HEK293 (cell line): Measurements from ENCODE around the gene S1PR4.

Experiments
- GLIS1 ChIP-seq: fragments of 450-650 bp; formaldehyde crosslinking; IDR thresholded peaks from 2 replicates; pipeline ENCODE4 v1.5.1; 2016; ENCODE audit warnings: missing biosample characterization, missing genetic modification characterization
- ZNF423 ChIP-seq: fragments of 450-650 bp; formaldehyde crosslinking; IDR thresholded peaks from 2 replicates; pipeline ENCODE4 v1.5.1; 2016; ENCODE audit warnings: missing biosample characterization, missing genetic modification characterization
- TF ChIP-seq, protein P1 (sequence below): fragments of 450-650 bp; formaldehyde crosslinking; IDR thresholded peaks from 2 replicates; pipeline ENCODE4 v1.5.1; 2016; ENCODE audit warnings: missing biosample characterization, missing genetic modification characterization
- TF ChIP-seq, protein P2 (sequence below): fragments of 450-650 bp; formaldehyde crosslinking; IDR thresholded peaks from 2 replicates; pipeline ENCODE4 v1.5.1; 2016; ENCODE audit warnings: missing biosample characterization, missing genetic modification characterization

DNA sequence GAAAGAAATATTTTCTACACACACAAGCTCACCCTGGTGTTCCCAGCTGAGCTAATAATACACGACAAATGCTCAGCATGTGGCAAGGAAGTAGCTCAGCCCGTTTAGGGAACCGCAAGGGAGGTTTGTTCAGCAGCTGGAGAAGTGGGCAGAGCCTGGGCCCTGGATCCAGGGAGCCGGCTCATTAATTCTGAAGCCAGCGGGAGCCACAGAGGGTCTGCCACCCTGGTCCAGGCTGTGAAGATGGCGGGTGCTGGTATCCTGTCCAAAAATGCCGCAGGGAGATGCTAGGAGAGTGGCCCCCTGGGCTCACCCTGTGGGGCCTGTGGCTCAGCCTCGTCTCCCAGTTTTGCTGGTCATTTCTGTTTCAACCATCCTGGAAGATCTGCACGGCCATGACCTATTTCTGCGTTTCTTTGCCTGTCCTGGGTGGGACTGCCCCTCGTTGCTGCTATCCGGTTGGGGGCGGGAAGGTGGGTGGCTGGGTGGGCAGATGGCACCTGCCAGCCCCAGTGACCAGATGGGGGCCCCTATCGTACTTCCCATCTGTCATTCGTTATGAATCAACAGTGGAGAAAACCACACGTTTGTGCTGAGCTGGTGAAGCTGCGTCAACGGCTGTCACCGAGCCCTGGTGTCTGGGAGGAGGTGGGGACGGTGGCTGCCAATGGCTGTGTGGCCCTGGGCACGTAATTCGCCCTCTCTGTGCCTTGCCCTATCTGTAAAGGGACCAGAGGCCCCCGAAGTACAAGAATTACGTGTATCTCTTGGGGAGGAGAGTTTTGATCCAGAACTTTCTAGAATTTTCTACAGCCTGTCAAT lies 45.4 kb upstream of the S1PR4 start:
- TF ChIP-seq ZNF423 (tag by site-specific recombination) (no peak), GLIS1 (peak; percentile 79)
- TF ChIP-seq, protein P1, sequence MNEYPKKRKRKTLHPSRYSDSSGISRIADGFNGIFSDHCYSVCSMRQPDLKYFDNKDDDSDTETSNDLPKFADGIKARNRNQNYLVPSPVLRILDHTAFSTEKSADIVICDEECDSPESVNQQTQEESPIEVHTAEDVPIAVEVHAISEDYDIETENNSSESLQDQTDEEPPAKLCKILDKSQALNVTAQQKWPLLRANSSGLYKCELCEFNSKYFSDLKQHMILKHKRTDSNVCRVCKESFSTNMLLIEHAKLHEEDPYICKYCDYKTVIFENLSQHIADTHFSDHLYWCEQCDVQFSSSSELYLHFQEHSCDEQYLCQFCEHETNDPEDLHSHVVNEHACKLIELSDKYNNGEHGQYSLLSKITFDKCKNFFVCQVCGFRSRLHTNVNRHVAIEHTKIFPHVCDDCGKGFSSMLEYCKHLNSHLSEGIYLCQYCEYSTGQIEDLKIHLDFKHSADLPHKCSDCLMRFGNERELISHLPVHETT (tag by site-specific recombination), result no peak
- TF ChIP-seq, protein P2, sequence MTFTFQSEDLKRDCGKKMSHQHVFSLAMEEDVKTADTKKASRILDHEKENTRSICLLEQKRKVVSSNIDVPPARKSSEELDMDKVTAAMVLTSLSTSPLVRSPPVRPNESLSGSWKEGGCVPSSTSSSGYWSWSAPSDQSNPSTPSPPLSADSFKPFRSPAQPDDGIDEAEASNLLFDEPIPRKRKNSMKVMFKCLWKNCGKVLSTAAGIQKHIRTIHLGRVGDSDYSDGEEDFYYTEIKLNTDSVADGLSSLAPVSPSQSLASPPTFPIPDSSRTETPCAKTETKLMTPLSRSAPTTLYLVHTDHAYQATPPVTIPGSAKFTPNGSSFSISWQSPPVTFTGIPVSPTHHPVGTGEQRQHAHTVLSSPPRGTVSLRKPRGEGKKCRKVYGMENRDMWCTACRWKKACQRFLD, result no peak
